ENCODE measurements around the gene B4GALNT3.

GRCh38 chr12:418432-418831, 41.3 kb upstream of the B4GALNT3 start:
- TF ChIP-seq TARDBP (IDR thresholded peaks at IDR 0.05) (no peak), BHLHE40 (IDR thresholded peaks at IDR 0.05; ENCODE audit: borderline replicate concordance) (no peak), ARNT (IDR thresholded peaks at IDR 0.05) (no peak), ELF4 (IDR thresholded peaks at IDR 0.05) (no peak), L3MBTL2 (conservative IDR thresholded peaks at IDR 0.05) (no peak)
